GM18951 (cell line): ENCODE data around the gene ASPHD1.
A peak's percentile ranks its signal among the peaks of the same experiment; 100 is the strongest.

ENCODE experiments used
- POLR2A ChIP-seq: IDR thresholded peaks from 4 replicates; pipeline ENCODE4 v1.6.1; 2011; ENCODE audit warnings: mild to moderate bottlenecking; ENCODE audit not compliant: insufficient read length, insufficient read depth; ENCODE audit errors: extremely low read depth
- in situ Hi-C: fragments of 300-500 bp; cut with MboI; formaldehyde crosslinking; loops from one replicate; pipeline ENCODE4 v1.12.0; 2022; ENCODE audit warnings: low sequenced_read_pairs, mixed read lengths, inconsistent platforms; ENCODE audit not compliant: unreplicated experiment

The ASPHD1 gene, protein sequence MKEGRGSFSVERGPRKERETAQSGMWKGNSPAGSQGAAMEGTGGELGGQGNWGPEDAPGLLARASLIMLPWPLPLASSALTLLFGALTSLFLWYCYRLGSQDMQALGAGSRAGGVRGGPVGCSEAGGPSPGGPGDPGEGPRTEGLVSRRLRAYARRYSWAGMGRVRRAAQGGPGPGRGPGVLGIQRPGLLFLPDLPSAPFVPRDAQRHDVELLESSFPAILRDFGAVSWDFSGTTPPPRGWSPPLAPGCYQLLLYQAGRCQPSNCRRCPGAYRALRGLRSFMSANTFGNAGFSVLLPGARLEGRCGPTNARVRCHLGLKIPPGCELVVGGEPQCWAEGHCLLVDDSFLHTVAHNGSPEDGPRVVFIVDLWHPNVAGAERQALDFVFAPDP

GRCh38 chr16:29900102-29900887, at the start of gene ASPHD1:
Gene ASPHD1, plus strand, starts transcription at chr16:29900488. Its CDS starts 484 bp downstream, at chr16:29900972.
- in situ Hi-C loops = no loop called here
- TF ChIP-seq POLR2A = no peak

DNA sequence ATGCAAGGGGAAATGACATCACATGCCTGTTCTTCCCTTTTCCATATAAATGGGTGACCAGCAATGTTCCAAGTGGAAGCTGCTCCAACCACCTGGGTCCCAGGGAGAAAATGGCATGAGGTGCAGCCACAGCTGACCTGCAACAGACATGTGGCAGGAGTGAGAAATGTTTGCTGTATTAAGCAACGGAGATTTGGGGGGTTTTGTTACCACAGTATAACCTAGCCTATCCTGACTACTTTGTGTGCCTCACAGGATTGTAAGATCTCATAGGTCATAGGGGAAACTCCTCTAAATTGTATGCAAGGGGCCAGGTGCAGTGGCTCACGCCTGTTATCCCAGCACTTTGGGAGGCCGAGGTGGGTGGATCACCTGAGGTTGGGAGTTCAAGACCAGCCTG, 49.3 kb upstream of the ASPHD1 start:
- in situ Hi-C loops = no loop called here

DNA sequence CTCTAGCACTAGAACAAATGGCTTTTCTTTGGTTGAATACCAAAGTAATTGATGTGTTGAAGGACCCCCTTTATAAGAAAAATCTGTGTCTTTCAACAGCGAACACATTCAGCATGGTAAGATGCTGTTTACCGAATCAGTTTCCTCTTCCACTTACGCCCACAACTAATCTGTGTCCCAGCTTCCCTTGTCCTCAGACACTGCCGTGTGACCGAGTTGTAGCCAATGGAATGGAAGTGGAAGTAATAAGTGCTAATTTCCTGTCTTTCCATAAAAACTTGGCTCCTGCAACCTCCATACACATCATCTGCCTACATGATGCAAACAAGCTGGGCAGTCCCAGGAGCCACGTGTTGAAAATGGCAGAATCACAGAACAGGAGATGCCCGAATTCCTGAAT, 47.6 kb upstream of the ASPHD1 start:
- in situ Hi-C loops = no loop called here
- TF ChIP-seq POLR2A = no peak

More for the DNA sequence above, 49.3 kb upstream of the ASPHD1 start:
- TF ChIP-seq POLR2A = no peak

DNA sequence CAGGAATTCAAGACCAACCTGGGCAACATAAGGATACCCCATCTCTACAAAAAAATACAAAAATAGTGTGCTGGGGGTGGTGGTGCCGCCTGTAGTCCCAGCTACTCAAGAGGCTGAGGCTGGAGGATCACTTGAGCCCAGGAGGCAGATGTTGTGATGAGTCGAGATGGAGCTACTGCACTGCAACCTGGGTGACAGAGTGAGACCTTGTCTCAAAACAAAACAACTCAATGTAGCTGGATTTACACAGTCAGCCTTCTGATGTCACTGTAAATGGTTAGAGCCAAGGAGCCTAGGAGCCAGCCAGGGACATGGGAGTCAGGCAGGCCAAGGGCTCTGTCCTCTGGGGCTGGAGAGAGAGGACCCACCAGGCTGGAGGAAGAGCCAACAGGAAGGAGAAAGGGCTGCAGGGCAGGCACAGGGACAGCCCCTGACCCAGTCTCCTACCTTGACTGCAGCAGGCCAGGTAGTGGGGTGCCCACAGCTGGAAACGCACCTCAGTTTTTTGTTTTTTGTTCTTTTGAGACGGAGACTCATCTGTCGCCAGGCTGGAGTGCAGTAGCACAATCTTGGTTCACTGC, 45.7 kb upstream of the ASPHD1 start:
- no peak for TF ChIP-seq POLR2A
- in situ Hi-C loops = no loop called here

DNA sequence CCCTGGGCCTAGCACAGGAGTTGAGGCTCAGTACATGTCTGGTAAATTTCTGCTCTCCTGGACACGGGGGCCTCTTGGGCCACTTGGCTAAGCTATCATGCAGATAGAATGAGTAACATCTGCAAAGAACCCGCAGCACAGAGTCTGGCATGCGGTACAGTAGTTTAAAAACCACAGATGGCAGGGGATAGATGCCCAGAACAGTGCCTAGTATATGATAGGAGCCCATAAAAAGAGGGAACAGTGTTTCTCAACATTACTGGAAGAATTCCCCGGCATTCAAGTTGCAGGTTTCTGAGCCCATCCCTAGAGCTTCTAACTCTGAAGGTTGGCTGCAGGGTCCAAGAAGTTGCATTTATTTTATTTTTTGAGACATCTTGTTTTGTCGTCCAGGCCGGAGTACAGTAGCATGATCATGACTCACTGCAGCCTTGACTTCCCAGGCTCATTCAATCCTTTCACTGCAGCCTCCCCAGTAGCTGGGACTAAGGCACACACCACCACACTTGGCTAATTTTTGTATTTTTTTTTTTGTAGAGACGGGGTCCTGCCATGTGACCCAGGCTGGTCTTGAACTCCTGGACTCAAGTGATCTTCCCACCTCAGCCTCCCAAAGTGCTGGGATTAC, 43.0 kb upstream of the ASPHD1 start:
- TF ChIP-seq POLR2A = no peak
- in situ Hi-C loops = no loop called here

DNA sequence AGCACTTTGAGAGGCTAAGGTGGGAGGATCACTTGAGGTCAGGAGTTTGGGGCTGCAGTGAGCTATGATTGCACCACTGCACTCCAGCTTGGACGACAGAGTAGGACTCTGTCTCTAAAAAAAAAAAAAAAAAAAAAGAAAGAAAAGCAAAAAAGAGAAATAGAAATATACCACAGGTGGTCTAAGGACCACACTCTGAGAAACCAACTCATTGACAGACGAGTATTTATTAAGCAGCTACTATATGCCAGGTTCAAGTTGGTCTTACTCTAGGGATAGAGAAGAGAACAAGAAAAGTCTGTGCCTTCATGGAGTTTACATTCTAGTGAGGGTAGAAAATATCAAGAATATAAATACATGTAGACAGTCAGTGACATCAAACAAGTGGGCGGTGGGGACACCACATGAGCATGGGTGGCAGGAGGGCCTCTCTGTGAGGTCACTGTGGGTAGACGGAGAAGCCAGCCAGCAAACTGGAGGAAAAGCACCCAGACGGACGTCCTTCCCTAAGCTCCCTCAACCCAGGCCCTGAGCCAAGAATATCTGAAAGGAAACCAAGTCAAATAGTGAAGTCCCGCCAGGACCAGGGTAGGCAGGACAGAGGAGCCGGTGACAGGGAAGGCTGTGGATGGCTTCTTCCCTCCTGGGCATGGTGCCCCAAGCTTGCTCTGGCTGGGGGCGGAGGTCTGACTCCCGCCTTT, 42.0 kb upstream of the ASPHD1 start:
- no peak for TF ChIP-seq POLR2A
- in situ Hi-C loops = no loop called here

DNA sequence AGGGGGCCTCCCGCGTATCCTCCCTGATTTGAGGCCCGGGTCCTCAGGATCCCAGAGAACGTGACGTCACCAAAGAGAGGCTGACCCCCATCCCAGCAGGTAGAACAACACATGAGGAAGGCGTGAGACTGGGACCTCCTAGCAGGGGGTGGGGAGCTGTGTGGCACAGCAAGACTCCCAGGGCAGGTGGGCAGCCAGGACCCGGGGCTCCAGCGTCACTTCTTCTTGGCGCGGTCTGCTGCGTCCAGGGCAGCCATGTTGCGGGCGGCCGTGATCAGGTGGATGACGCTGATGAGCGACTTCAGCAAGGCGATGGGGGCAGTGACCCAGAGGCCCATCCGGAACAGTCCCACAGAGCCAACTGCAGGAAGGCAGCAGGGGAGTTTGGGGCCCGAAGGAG, 41.3 kb upstream of the ASPHD1 start:
- in situ Hi-C loops = no loop called here

DNA sequence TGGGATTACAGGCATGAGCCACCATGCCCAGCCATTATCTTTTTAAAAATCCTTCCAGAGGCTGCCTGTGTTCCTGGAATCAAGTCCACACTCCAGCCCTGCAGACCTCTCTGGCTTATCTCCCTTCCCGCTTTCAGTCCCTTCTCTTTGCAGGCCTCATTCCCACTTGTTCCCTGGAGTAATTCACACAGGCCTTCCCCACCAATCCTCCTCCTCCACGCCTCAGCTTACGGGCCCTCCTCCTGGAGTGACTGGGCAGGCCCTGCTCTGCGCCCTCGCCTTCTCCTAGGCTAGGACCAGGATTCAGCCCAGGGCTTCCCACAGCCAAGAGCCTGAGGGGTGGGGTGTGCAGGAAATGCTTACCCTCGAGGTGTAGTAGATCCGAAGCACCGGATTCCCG, 40.1 kb upstream of the ASPHD1 start:
- no peak for TF ChIP-seq POLR2A
- in situ Hi-C loops = no loop called here

More for the DNA sequence above, 41.3 kb upstream of the ASPHD1 start:
- TF ChIP-seq POLR2A = no peak

- in situ Hi-C loops = no loop called here
- no peak for TF ChIP-seq POLR2A
Observed at GRCh38 chr16:29862383-29862883, 37.9 kb upstream of the ASPHD1 start.

GRCh38 chr16:29862884-29863668, 37.2 kb upstream of the ASPHD1 start, which contains the start of gene CDIPT:
Gene CDIPT, minus strand, starts transcription at chr16:29863226. Its CDS starts 369 bp downstream, at chr16:29862857.
- TF ChIP-seq POLR2A = peak; percentile 56
- in situ Hi-C loops = no loop called here

- in situ Hi-C loops = no loop called here
- no peak for TF ChIP-seq POLR2A
Observed at GRCh38 chr16:29863669-29863984, 36.7 kb upstream of the ASPHD1 start.

GRCh38 chr16:29864205-29864604, 36.1 kb upstream of the ASPHD1 start:
- no peak for TF ChIP-seq POLR2A
- in situ Hi-C loops = no loop called here
